H54 (cell line): Measurements from ENCODE around the gene C16orf92.
"Not testable (repeated sequence)": the region's sequence is repeated elsewhere in the genome, so short reads cannot be mapped to it uniquely, and the experiment has no call there.

ENCODE experiments used
- DNase-seq: peaks from one replicate; pipeline ENCODE4 v3.0.0; 2011; ENCODE audit warnings: low spot score, mixed read lengths; ENCODE audit not compliant: insufficient read length
- FAIRE-seq: peaks from 3 replicates; lab custom pipeline; 2011; peaks lifted over from hg19 to GRCh38; lab: Jason Lieb, UNC
- POLR2A ChIP-seq: IDR thresholded peaks from 2 replicates; pipeline ENCODE4 v1.6.1; 2011; ENCODE audit warnings: low read depth, mild to moderate bottlenecking, low read length

The C16orf92 gene

DNA sequence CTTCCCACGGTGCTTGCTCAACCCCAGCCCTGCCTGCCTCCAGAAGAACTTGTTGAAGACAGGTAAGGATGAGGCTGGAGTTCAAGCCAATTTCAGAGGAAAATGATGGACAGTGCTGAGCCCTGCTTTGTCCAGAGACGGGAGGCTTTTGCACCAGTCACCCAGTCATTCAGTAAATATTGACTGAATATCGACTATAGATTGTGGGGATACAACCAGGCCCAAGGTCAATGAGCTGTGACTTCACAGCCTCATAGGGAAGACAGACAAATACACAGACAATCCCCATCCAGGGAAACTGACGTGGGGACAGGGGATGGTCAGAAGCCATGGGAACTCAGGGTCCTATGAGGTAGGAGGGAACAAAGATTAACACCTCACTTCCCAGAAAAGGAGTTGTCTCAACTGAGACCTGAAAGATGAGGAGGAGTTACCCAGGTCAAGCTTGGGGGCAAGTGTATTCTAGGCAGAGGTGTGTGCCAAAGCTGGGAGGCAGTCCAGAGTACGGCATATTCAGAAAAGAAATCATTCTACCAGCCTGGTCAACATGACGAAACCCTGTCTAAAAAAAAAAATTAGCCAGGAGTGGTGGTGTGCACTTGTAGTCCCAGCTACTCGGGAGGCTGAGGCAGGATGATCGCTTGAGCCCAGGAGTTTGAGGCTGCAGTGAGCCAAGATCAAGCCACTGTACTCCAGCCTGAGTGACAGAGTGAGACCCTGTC, 6.3 kb upstream of the C16orf92 start:
- FAIRE-seq (no peak), DNase-seq (no peak)
- no peak for TF ChIP-seq POLR2A

DNA sequence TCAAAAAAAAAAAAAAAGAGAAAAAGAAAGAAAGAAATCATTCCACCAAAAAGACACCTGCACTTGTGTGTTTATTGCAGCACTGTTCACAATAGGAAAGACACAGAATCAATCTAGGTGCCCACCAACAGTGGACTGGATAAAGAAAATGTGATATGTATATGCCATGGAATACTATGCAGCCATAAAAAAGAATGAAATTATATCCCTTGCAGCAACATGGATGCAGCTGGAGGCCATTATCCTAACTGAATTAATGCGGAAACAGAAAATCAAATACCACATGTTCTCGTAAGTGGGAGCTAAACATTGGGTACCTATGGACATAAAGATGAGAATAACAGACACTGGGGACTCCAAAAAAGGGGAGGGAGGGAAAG, 5.7 kb upstream of the C16orf92 start:
- DNase-seq, result no peak
- no peak for FAIRE-seq

DNA sequence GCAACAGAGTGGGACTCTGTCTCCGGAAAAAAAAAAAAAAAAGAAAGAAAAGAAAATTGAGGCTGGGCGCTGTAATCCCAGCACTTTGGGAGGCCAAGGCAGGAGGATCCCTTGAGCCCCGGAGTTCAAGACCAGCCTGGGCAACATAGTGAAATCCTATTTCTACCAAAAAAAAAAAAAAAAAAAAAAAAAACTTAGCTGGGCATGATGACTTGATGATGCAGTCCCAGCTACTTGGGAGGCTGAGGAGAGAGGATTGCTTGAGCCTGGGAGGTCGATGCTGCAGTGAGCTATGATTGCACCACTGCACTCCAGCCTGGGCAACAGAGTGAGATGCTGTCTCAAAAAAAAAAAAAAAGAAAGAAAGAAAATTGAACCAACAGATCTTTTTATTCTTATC, 5.1 kb upstream of the C16orf92 start:
- not testable (repeated sequence) for FAIRE-seq, DNase-seq

More for the DNA sequence above, 5.7 kb upstream of the C16orf92 start:
- TF ChIP-seq POLR2A, result no peak

DNA sequence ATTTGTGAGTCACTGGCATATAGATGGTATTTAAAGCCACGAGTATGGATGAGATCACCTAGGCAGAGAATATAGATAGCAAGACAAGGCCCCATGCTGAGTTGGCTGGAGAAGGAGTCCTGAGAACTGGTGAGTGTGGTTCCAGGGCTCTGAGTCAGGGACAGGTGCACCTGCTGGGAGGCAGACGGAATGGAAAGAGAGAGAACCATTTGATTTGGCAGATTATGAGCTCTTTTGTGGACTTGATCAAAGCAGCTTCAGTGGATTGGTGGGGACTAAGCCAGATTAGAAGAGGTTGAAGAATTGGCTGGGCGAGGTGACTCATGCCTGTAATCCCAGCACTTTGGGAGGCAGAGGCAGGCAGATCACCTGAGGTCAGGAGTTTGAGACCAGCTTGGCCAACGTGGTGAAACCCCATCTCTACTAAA, 4.3 kb upstream of the C16orf92 start:
- no peak for DNase-seq

DNA sequence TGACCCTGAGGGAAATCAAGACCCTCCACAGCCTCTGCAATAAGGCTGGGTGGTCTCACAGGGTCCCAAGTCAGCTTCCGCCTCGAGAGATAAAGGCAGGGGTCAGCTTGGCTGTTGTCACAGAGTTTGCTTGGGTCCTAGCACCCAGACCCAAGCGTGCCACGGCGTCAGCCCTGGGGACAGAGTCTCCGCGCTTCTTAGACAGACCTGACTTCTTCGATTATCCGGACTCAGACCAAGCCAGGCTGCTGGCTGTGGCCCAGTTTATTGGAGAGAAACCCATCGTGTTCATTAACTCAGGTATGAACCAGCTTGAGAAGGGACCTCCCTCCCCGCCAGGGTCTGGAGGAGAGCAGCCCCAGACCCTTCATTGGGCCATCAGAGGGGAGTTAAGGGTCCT, 588 bp downstream of the C16orf92 start:
- TF ChIP-seq POLR2A, result no peak
- no peak for DNase-seq
- no peak for FAIRE-seq

More for the DNA sequence above, 4.3 kb upstream of the C16orf92 start:
- FAIRE-seq, result no peak
- TF ChIP-seq POLR2A, result no peak

DNA sequence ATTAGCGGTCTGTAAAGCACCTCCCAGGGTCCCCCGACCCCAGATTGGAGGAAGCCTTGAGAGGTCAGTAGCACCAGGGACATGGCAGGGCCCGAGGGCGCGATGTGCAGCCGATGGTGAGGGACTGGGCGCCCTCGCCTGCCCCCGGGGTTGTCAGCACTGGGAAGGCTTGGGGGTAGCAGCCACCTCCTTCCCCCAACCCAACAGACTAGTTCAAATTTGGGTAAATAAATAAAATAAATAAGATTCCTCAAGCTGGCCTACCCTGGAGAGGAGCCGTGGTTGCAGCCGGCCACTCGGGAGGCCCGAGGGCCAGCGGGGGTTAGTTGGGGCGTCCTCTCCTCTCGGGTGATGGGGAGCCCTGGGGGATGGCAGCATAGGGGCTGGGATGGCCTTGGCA, 1.5 kb downstream of the C16orf92 start:
- DNase-seq, result no peak
- no peak for FAIRE-seq
- TF ChIP-seq POLR2A, result no peak

DNA sequence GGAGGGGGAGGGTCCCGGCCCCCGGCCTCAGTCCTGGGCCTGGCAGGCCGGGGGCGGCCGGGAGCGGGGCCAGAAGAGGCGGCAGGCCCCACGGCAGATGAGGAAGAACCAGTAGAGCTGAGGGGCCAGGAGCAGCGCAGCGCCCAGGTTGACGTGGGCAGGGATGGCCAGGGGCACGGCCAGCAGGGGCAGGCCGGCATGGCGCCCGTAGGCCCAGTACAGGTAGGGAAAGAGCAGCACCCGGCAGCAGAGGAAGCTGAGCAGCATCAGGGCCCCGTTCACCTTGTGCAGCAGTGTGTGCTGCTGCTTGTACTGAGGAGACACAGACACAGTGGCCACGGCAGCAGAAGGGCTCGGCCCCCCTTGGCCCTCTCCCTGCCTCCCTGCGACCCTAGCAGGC, 2.2 kb downstream of the C16orf92 start:
- FAIRE-seq (no peak), DNase-seq (no peak)
- no peak for TF ChIP-seq POLR2A

DNA sequence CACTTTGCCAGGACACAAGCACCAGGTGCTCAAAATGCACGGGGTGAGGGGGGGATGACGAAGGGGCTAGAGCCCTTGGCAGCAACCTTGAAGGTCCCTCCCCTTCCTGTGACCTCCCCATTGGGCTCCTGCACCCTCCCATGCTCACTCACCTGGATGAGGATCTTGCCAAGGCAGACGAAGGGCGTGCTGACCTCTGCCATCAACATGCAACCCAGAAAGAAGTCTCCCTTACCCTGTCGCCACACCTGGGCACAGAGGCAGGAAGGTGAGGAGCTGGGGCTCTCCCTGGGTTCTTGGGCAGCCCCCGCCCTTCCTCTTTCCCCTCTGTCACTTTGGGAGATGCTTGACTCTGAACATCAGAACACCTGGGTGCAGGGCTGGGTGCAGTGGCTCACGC, 2.6 kb downstream of the C16orf92 start:
- DNase-seq, result no peak
- no peak for FAIRE-seq
- TF ChIP-seq POLR2A, result no peak

DNA sequence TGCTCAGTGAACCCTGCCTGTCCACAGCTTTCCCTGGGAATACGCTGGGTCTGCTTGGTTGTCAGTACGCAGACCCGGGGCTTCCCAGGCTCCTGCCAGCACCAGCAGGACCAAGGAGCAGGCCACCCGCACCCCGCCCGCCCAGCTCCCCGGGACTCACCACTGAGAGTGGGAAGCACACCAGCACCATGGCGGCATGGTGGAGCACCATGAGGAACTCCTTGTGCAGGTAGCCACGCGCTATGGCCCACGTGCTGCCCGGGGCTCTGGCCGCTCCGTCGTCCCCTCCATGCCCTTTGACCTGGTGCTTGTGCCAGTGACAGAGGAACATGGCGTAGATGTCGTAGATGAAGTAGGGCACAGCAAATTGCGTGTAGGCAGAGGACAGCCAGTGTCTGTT, 3.5 kb downstream of the C16orf92 start:
- TF ChIP-seq POLR2A, result no peak
- FAIRE-seq, result no peak
- DNase-seq, result no peak

DNA sequence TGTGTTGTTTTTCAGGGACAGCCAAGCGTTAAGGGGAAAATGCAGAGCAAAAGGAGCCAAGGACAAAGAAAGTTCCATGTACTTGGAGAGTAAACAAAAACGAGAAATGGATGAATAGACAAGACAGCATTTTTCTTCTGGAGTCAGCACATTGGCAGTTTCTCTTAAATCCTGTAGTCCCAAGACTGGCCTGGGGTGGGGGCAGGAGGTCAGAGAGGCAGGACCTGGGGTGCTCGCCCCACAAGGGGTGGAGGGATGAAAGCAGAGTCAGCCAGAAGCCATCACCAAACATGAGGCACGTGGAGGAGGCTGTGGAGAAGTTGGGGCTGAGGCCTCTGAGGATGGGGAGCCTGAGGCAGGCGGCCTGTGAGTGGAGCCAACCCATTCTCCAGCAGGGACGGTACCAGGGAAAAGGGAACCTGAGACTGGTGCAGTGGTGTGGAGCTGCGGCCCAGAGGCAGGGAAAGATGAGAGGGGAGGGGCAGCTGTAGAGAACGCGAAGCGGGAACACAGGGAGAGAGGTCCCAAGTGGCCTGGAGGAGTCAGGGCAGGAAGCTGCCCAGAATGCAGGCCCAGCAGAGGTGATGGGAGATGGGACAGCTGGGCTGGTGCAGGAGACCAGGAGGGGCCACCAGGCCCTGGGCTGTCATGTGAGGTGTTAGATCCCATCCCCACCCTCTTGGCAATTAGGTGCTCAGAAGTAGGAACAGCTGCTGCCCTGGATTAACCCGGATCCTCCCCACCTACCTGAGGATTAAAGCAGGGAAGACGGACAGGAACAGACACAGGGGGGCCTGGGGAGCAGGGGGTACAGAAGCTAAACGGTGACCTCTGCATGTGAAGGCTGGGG, 4.8 kb downstream of the C16orf92 start:
- no peak for TF ChIP-seq POLR2A
- DNase-seq (no peak), FAIRE-seq (no peak)

DNA sequence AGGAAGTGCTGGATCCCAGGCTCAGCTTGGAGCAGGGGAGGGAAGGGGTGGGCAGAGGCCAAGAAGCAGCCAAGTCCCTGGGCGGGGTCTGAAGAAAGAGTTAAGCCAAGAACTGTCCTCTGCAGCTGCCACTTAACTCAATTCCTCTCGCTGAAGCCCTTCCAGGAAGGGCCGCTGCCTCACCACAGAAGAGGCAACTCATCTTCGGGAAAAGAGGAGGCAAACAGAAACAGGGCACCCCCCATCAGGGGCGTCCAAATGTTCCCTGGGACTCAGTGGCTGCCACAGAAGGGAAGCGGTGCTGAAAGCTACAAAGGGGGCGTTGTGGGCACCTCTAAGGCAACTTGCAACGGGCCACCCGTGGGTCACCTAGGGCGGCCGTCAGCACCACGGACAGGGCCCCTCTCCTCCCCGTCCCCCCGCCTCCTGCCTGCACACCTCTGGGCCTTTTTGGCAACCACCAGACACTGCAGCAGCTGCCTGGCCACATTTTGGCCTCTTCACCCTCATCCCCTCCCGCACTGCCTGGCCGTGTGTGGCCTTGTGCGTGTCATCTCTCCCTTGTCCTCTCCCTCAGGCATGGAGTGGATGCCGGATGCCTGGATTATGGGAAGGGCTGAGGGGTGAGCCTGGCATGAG, 5.6 kb downstream of the C16orf92 start:
- TF ChIP-seq POLR2A, result no peak
- FAIRE-seq (no peak), DNase-seq (no peak)

DNA sequence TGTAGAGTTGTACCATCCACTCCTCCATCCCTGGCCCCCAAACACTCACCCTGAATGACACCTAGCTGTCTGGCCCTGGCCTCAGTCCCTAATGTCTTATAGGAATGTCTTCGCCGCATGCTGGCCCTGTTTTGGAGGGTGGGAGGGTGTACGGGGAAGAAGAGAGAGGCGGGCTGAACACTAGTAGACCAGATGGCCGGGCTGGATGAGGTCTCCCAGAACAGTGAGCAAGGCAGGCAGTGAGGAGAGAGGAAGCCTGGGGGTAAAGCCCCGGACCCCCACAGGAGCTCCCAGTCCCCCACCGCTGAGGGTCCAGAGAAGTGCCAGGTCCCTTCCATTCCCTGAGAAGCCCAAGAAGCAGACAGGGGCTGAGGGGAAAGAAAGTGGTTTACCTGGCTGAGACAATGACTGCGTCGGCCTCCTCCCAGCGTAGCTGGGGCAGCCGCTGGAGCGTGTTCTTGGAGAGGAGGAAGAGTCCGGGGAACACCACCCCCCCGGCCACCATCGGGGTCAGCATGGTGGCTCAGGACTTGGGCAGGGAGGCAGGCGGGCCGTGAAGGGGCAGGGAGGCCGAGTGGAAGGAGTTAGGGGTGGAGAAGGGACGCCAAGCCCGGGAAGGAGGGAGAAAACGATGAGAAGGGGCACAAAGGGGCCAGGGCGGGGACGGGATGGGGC, 7.2 kb downstream of the C16orf92 start:
- DNase-seq (no peak), FAIRE-seq (no peak)
- TF ChIP-seq POLR2A, result no peak

DNA sequence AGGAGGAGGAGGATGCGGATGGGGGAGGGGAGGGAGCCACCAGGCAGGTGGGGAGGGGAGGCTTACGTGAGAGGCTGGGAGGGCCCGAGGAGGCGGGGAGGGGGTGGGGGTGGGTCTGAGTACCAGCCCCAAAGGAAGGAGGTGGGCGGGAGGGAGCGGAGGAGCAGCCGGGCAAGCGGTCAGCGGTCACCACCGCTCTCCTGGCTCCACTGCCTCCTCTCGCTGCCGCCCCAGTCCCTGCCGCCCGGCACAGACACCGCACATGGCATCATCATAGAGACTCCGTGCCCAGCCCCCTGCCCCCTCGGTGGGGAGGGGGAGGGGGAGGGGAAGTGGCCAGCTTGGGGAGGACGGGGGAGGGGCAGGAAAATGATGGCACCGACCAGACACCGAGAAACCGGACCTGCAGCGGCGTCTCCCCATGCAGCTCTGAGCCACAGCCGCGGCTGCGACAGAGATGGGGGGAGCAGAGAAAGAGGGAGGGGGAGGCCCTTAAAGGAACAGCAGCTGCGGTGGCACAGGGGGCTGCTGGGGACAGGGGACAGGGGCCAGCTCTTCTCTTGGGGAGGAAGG, 7.9 kb downstream of the C16orf92 start, which contains the start of gene TLCD3B:
Gene TLCD3B (minus strand): TSS at position 431 of the 573 bp plus-strand sequence. CDS start 744 bp downstream, outside the sequence.
- FAIRE-seq (no peak), DNase-seq (no peak)
- no peak for TF ChIP-seq POLR2A
